Measurements from ENCODE around the gene TRIM24. TPM values are rescaled to one million over a fixed set of nuclear protein-coding genes. Genes with fewer than 3 reads are reported as not detected.

The TRIM24 gene
- total and polyA plus RNA-seq, 4 experiments from 2014 or later: 3.1 to 15.2 (median 12.4) TPM

GRCh38 chr7:138606236-138606635 lies 146.2 kb downstream of the TRIM24 start:
- Histone ChIP-seq H3K9me3 (ENCODE audit: control insufficient read depth in 1 of 2, low read length in 2 of 2) (no peaks in the 10 kb centered on the region), H3K4me3 (ENCODE audit: low read length in 2 of 2) (no peak overlapping the region), H3K4me1 (ENCODE audit: insufficient read depth, low read length) (peaks cover 5% of the 10 kb centered on the region), H3K27me3 (ENCODE audit: insufficient read depth, low read length) (no peaks in the 10 kb centered on the region), H3K36me3 (ENCODE audit: insufficient read depth, low read length) (no peaks in the 10 kb centered on the region), H3K27ac (ENCODE audit: low read depth, low read length) (no peak overlapping the region)
- Mint-ChIP-seq H3K4me1 (peaks cover 10 to 21% (median 14%) of the 10 kb centered on the region in 4 donors), H3K4me3 (no peak overlapping the region), H3K27ac (no peak overlapping the region), H3K27me3 (peaks cover 0 to under 1% of the 10 kb centered on the region in 2 donors), H3K9me3 (no peaks in the 10 kb centered on the region), H3K36me3 (no peaks in the 10 kb centered on the region)
- intact Hi-C loops (cut with micrococcal nuclease): no loop called here
- ChIA-PET CTCF (ENCODE audit: partially characterized antibody) (no interaction called here), POLR2A (ENCODE audit: partially characterized antibody) (no interaction called here)
- DNase-seq: no peak

GRCh38 chr7:138607216-138608126 lies 147.4 kb downstream of the TRIM24 start:
- Mint-ChIP-seq H3K27me3 (no peaks in the 10 kb centered on the region), H3K36me3 (no peaks in the 10 kb centered on the region), H3K9me3 (no peaks in the 10 kb centered on the region), H3K27ac (peak overlapping the region in 2 of 7 donors; percentile 4 to 24), H3K4me3 (peak overlapping the region in 2 of 8 donors; percentile 8 to 18), H3K4me1 (peaks cover 10 to 21% (median 14%) of the 10 kb centered on the region in 4 donors)
- intact Hi-C loops (cut with micrococcal nuclease): no loop called here
- Histone ChIP-seq H3K4me3 (ENCODE audit: low read length in 2 of 2) (no peak overlapping the region), H3K36me3 (ENCODE audit: insufficient read depth, low read length) (no peaks in the 10 kb centered on the region), H3K9me3 (ENCODE audit: control insufficient read depth in 1 of 2, low read length in 2 of 2) (no peaks in the 10 kb centered on the region), H3K27ac (ENCODE audit: low read depth, low read length) (no peak overlapping the region), H3K27me3 (ENCODE audit: insufficient read depth, low read length) (no peaks in the 10 kb centered on the region), H3K4me1 (ENCODE audit: insufficient read depth, low read length) (peaks cover 5% of the 10 kb centered on the region)
- DNase-seq: no peak
- CTCF ChIA-PET (ENCODE audit: partially characterized antibody): no interaction called here
- POLR2A ChIA-PET (ENCODE audit: partially characterized antibody): no interaction called here

DNA sequence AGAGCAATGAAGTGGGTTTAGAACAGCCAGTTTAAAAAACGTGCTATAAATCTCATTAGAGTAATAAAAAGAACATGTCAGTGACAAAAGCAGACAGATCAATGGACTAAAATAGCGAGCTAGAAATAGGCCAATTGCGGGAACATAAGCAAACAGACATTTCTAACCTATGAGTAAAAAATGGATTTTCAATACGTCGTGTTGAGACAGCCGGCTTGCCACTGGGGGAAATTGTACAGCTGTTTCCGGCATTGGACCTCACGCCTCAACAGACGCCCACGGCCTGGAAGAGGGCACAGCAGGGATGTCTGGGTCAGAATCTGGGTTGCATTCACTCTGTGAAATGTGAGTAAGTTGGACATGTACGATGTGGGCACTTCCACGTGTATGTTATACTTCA lies 148.2 kb downstream of the TRIM24 start:
- ChIA-PET CTCF (ENCODE audit: partially characterized antibody) (no interaction called here), POLR2A (ENCODE audit: partially characterized antibody) (no interaction called here)
- no peak for DNase-seq
- Histone ChIP-seq H3K9me3 (ENCODE audit: control insufficient read depth in 1 of 2, low read length in 2 of 2) (no peaks in the 10 kb centered on the region), H3K4me1 (ENCODE audit: insufficient read depth, low read length) (peaks cover 5% of the 10 kb centered on the region), H3K4me3 (ENCODE audit: low read length in 2 of 2) (no peak overlapping the region), H3K27ac (ENCODE audit: low read depth, low read length) (no peak overlapping the region), H3K27me3 (ENCODE audit: insufficient read depth, low read length) (no peaks in the 10 kb centered on the region), H3K36me3 (ENCODE audit: insufficient read depth, low read length) (no peaks in the 10 kb centered on the region)
- Mint-ChIP-seq H3K4me1 (peaks cover 10 to 21% (median 14%) of the 10 kb centered on the region in 4 donors), H3K27ac (peak overlapping the region in 1 of 7 donors; percentile 74), H3K9me3 (peaks cover 0 to under 1% (median 0%) of the 10 kb centered on the region in 8 donors), H3K4me3 (peak overlapping the region in 3 of 8 donors; percentile 1 to 17 (median 14)), H3K36me3 (no peaks in the 10 kb centered on the region), H3K27me3 (no peaks in the 10 kb centered on the region)
- intact Hi-C loops (cut with micrococcal nuclease): no loop called here

GRCh38 chr7:138610671-138611170 lies 150.7 kb downstream of the TRIM24 start:
- intact Hi-C loops (cut with micrococcal nuclease): no loop called here
- H3K4me1 Mint-ChIP-seq: peaks cover 10 to 21% (median 14%) of the 10 kb centered on the region in 4 donors
- H3K36me3 Mint-ChIP-seq: no peaks in the 10 kb centered on the region
- DNase-seq: no peak
- Histone ChIP-seq H3K27ac (ENCODE audit: low read depth, low read length) (no peak overlapping the region), H3K4me3 (ENCODE audit: low read length in 2 of 2) (no peak overlapping the region), H3K4me1 (ENCODE audit: insufficient read depth, low read length) (peaks cover 5% of the 10 kb centered on the region), H3K36me3 (ENCODE audit: insufficient read depth, low read length) (no peaks in the 10 kb centered on the region), H3K9me3 (ENCODE audit: control insufficient read depth in 1 of 2, low read length in 2 of 2) (no peaks in the 10 kb centered on the region), H3K27me3 (ENCODE audit: insufficient read depth, low read length) (no peaks in the 10 kb centered on the region)
- peaks cover 0 to 2% (median 0%) of the 10 kb centered on the region in 8 donors for H3K9me3 Mint-ChIP-seq
- no peak overlapping the region for H3K27ac Mint-ChIP-seq
- H3K4me3 Mint-ChIP-seq: no peak overlapping the region
- ChIA-PET POLR2A (ENCODE audit: partially characterized antibody) (no interaction called here), CTCF (ENCODE audit: partially characterized antibody) (no interaction called here)
- no peaks in the 10 kb centered on the region for H3K27me3 Mint-ChIP-seq

DNA sequence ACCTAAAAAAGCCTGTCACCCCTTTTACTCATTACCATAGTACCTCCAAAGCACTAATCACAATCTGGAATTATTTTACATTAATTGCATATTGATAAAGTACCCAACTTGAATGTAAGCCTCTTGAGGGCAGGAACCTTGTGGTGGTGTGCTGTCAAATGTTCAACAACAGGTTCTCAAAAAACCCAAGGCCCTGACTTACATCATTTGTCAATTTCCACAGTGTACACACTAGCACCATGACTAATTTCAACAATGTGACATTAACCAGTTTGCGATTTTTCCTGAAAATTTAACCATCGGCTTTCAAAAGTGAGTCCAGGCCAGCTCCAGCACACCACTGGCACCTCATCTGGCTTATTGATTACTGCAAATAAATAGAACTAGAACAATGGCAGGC lies 153.6 kb downstream of the TRIM24 start:
- peaks cover 0 to 2% (median 0%) of the 10 kb centered on the region in 8 donors for H3K9me3 Mint-ChIP-seq
- Histone ChIP-seq H3K36me3 (ENCODE audit: insufficient read depth, low read length) (no peaks in the 10 kb centered on the region), H3K4me1 (ENCODE audit: insufficient read depth, low read length) (no peaks in the 10 kb centered on the region), H3K4me3 (ENCODE audit: low read length in 2 of 2) (no peak overlapping the region), H3K27ac (ENCODE audit: low read depth, low read length) (no peak overlapping the region), H3K27me3 (ENCODE audit: insufficient read depth, low read length) (no peaks in the 10 kb centered on the region), H3K9me3 (ENCODE audit: control insufficient read depth in 1 of 2, low read length in 2 of 2) (no peaks in the 10 kb centered on the region)
- H3K27ac Mint-ChIP-seq: no peak overlapping the region
- no peak overlapping the region for H3K4me3 Mint-ChIP-seq
- H3K36me3 Mint-ChIP-seq: no peaks in the 10 kb centered on the region
- H3K4me1 Mint-ChIP-seq: peaks cover 0 to 5% (median 1%) of the 10 kb centered on the region in 4 donors
- DNase-seq: no peak
- no peaks in the 10 kb centered on the region for H3K27me3 Mint-ChIP-seq
- CTCF ChIA-PET (ENCODE audit: partially characterized antibody): no interaction called here
- POLR2A ChIA-PET (ENCODE audit: partially characterized antibody): no interaction called here
- intact Hi-C loops (cut with micrococcal nuclease): no loop called here

GRCh38 chr7:138616085-138616484 lies 156.0 kb downstream of the TRIM24 start:
- Histone ChIP-seq H3K4me1 (ENCODE audit: insufficient read depth, low read length) (no peaks in the 10 kb centered on the region), H3K27ac (ENCODE audit: low read depth, low read length) (no peak overlapping the region), H3K27me3 (ENCODE audit: insufficient read depth, low read length) (no peaks in the 10 kb centered on the region), H3K9me3 (ENCODE audit: control insufficient read depth in 1 of 2, low read length in 2 of 2) (no peaks in the 10 kb centered on the region), H3K36me3 (ENCODE audit: insufficient read depth, low read length) (no peaks in the 10 kb centered on the region), H3K4me3 (ENCODE audit: low read length in 2 of 2) (no peak overlapping the region)
- Mint-ChIP-seq H3K27me3 (no peaks in the 10 kb centered on the region), H3K36me3 (no peaks in the 10 kb centered on the region), H3K4me1 (peaks cover 0 to 1% (median 0%) of the 10 kb centered on the region in 4 donors), H3K4me3 (no peak overlapping the region), H3K27ac (no peak overlapping the region), H3K9me3 (peaks cover 0 to 3% (median 0%) of the 10 kb centered on the region in 8 donors)
- ChIA-PET POLR2A (ENCODE audit: partially characterized antibody) (no interaction called here), CTCF (ENCODE audit: partially characterized antibody) (interaction anchor here (1.1 kb wide), 1 partner anchor 10 kb away, joined by 3 read pairs; no protein-coding TSS in a partner anchor)
- no peak for DNase-seq
- intact Hi-C loops (cut with micrococcal nuclease): no loop called here

GRCh38 chr7:138618506-138618905 lies 158.4 kb downstream of the TRIM24 start:
- Mint-ChIP-seq H3K27ac (no peak overlapping the region), H3K9me3 (peaks cover 0 to 1% (median 0%) of the 10 kb centered on the region in 8 donors), H3K36me3 (no peaks in the 10 kb centered on the region), H3K4me3 (peak overlapping the region in 1 of 8 donors; percentile 42), H3K27me3 (no peaks in the 10 kb centered on the region), H3K4me1 (peaks cover 0 to 1% (median 0%) of the 10 kb centered on the region in 4 donors)
- CTCF ChIA-PET (ENCODE audit: partially characterized antibody): no interaction called here
- Histone ChIP-seq H3K36me3 (ENCODE audit: insufficient read depth, low read length) (no peaks in the 10 kb centered on the region), H3K4me3 (ENCODE audit: low read length in 2 of 2) (no peak overlapping the region), H3K27me3 (ENCODE audit: insufficient read depth, low read length) (no peaks in the 10 kb centered on the region), H3K9me3 (ENCODE audit: control insufficient read depth in 1 of 2, low read length in 2 of 2) (no peaks in the 10 kb centered on the region), H3K4me1 (ENCODE audit: insufficient read depth, low read length) (no peaks in the 10 kb centered on the region), H3K27ac (ENCODE audit: low read depth, low read length) (no peak overlapping the region)
- POLR2A ChIA-PET (ENCODE audit: partially characterized antibody): no interaction called here
- DNase-seq: no peak
- intact Hi-C loops (cut with micrococcal nuclease): no loop called here
